ENCODE measurements around the gene WDR64.

GRCh38 chr1:241846862-241847539 lies 194.9 kb downstream of the WDR64 start:
- TF ChIP-seq CTCF (IDR thresholded peaks at IDR 0.05; ENCODE audit: low read depth, low read length) (no peak), POLR2A (IDR thresholded peaks at IDR 0.05; ENCODE audit: extremely low read depth, insufficient read length) (no peak), MAX (IDR thresholded peaks at IDR 0.05; ENCODE audit: low read depth, low read length) (no peak), MYC (IDR thresholded peaks at IDR 0.05; ENCODE audit: low read depth, low read length) (no peak)

Measured in NB4 (cell line).